HG03442 (cell line): ENCODE results near the gene LSR.
A peak's percentile ranks its signal among the peaks of the same experiment; 100 is the strongest.

ENCODE experiments used
- ATAC-seq: cut with Tn5 transposase; IDR thresholded peaks from one replicate; pipeline ENCODE4 v1.9.1; 2021; ENCODE audit warnings: mild to moderate bottlenecking, moderate library complexity; ENCODE audit not compliant: unreplicated experiment

Gene LSR, protein sequence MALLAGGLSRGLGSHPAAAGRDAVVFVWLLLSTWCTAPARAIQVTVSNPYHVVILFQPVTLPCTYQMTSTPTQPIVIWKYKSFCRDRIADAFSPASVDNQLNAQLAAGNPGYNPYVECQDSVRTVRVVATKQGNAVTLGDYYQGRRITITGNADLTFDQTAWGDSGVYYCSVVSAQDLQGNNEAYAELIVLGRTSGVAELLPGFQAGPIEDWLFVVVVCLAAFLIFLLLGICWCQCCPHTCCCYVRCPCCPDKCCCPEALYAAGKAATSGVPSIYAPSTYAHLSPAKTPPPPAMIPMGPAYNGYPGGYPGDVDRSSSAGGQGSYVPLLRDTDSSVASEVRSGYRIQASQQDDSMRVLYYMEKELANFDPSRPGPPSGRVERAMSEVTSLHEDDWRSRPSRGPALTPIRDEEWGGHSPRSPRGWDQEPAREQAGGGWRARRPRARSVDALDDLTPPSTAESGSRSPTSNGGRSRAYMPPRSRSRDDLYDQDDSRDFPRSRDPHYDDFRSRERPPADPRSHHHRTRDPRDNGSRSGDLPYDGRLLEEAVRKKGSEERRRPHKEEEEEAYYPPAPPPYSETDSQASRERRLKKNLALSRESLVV

GRCh38 chr19:35248310-35249145 is at the start of gene LSR:
Gene LSR (plus strand): TSS chr19:35249002. CDS start chr19:35249023, 21 bp downstream.
- peak; percentile 67 for ATAC-seq

DNA sequence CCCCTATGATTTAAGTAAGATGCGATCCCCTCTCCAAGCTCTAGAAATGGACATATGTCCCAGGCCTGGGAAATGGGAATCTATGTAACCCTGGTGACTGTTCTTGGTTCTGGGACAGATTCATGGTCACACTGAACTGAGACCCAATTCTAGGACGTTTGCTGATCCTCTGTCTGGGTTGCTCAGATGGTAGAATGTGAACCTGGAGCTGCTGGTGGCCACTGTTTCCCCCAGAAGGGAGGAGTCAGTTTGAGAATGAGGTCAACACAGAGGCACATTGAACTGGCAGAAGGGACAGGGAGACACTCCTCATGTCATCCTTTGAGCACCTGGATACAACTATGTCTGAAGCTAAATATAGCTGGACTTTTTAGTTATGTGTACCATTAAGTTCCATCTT is 49.3 kb upstream of the LSR start:
- ATAC-seq = no peak

DNA sequence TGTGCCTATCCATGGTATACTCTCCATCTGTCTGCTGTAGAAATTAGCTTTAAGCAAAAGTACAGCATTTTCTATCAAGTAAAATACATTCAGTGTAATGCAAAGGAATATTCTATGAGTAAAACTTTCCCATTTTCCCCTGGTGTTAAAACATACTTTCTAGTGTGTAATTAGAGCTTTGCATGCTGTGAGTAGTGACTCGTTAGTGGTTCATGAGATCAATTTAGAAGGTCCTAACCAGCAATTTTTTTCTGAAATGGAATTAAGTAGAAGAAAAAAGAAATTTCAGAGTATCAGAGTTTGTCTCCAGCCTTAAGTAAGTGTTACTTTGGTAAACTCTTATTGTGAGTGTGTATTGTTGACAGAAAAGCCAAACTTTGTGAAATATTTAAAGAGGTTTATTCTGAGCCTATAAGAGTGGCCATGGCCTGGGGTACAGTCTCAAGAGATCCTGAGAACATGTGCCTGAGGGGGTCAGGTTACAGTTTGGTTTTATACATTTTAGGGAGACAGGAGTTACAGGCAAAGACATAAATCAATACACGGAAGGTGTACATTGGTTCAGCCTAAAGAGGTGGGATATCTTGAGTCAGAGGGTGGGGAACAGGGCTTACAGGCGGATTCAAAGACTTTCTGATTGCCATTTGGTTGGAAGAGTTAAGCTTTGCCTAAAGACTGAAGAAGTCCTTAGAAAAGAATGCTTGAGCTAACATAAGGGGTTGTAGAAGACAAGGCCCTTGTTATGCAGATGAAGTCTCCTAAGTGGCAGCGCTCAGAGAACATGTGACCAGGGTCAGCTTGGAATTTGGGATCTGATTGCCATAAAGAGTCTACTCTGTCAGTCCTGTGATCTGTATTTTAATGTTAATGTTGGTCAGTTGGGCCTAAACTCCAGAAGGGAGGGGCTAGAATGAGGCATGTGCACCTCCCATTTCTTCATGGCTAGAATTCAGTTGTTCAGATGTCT is 45.8 kb upstream of the LSR start:
- no peak for ATAC-seq

DNA sequence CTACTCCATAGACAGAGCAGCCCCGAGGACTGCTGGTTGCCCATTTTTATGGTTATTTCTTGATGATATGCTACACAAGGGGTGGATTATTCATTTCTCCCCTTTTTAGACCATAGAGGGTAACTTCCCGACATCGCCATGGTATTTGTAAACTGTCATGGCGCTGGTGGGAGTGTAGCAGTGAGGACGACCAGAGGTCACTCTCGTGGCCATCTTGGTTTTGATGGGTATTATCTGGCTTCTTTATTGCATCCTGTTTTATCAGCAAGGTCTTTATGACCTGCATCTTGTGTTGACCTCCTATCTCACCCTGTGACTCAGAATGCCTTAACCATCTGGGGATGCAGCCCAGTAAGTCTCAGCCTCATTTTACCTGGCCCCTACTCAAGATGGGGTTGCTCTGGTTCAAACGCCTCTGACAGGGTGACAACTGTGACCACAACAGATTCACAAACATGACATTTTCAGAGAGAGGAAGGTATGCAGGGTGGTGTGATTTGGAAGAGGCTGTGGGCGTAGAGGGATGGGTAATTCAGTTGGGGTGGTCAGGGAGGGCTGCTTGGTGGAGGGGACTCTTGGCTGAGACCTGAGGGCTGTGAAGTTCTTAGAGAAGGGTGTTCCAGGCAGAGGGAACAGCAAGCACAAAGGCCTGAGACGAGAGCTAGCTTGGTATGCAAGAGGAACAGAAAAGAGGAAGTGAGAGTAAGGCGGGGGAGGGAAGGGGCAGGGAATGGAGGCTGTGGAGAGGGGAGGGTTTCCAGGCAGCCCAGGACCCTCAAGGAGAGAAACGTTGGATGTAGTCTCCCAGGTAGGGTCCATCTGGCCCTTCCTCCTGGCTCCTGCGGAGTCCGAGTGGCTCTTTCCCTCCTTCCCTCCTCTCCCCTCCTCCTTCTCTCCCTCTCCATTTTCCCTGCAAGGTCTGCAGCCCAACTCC is 43.7 kb upstream of the LSR start:
- ATAC-seq = peak; percentile 57

DNA sequence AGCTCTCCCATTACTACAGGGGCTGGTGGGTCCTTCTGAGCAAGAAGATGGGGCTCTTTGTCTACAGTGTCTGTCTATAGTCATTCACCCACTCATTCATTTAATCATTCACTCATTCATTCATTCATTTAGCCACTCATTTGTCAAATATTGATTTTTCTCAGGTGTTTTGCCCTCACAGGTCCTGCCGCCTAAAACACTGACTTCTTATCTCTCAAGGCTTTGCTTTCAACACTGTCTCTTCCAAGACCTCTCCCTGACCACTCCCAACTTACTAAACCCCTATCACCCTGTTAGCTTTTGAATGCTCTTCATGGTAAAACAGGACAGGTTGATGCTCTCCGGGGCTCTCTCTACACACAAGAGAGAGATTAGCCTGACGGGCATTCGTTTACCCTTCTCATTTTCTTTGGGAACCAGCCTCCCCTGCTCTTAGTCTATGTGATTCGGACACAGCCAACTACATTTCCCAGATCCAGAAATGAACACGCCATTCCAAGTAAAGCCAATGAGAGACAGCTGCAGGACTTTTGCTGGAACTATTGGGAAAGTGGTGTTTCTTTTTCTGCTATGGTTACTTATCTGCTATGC is 43.0 kb upstream of the LSR start:
- no peak for ATAC-seq

GRCh38 chr19:35206379-35206778 is 42.4 kb upstream of the LSR start:
- no peak for ATAC-seq

DNA sequence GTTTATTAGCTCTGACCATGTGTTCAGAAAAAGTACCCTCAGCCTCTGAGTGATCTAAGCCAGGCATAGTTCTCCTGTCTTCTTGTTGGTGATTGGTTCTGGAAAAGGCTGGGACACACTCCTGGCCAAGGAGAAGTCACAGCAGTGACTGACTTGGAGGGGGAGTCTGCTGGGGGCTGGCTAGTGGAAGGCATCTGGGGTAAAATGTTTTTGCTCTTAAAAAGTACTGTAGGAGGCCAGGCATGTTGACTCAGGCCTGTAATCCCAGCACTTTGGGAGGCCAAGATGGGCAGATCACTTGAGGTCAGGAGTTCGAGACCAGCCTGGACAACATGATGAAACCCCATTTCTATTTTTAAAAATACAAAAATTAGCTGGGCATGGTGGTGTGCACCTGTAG is 41.9 kb upstream of the LSR start:
- ATAC-seq = no peak

- no peak for ATAC-seq
Measured at GRCh38 chr19:35207391-35207871, 41.4 kb upstream of the LSR start.

DNA sequence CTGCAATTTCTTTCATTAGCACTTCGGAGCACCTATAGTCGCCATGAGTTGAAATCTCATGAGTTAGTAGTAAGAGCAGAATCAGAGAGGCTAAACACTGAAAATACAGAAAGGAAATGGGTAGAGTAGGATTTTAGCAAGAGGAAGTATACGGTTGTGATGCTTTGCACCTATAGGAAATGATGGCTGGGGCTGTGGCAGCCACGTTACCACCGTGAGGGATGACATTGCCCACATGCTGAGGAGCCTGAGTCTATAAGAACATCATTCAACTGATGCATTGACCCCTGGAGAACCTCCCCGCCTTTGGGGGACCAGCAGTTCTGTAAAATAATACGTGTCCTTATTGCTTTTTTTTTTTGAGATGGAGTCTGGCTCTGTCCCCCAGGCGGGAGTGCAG is 40.7 kb upstream of the LSR start:
- no peak for ATAC-seq

- ATAC-seq = no peak
Measured at GRCh38 chr19:35209646-35210045, 39.2 kb upstream of the LSR start.

DNA sequence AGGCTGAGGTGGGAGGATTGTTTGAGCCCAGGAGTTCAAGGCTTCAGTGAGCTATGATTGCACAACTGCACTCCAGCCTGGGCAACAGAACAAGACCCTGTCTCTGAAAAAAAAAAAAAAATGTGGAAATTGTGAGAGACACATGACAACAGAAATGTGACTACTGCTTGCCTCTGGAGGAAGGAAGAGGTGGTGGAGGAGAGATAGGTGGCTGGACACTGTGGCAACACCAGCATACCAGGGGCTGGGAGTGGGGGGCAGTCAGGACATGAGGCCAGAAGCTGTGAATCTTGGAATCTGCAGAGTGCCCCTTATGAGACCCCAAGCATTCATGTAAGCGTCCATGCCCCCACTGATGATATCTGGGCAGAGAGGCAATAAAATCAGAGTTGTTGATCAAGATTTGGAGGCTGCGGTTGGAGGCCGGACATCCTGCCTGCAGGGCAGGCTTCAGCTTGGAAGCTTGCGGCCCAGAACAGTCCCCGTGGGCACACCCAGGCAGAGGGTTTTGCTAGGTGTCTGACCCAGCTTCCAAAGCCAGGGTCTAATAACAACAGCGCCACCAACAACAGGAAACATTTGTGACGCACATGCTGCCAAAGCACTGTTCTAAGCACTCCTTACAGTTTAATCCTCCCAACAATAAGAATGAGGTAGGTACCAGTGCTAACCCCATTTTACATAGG is 37.1 kb upstream of the LSR start:
- no peak for ATAC-seq

- ATAC-seq = no peak
Measured at GRCh38 chr19:35212241-35212640, 36.6 kb upstream of the LSR start.

GRCh38 chr19:35213663-35214632 is 34.9 kb upstream of the LSR start:
- peak; percentile 60 for ATAC-seq

DNA sequence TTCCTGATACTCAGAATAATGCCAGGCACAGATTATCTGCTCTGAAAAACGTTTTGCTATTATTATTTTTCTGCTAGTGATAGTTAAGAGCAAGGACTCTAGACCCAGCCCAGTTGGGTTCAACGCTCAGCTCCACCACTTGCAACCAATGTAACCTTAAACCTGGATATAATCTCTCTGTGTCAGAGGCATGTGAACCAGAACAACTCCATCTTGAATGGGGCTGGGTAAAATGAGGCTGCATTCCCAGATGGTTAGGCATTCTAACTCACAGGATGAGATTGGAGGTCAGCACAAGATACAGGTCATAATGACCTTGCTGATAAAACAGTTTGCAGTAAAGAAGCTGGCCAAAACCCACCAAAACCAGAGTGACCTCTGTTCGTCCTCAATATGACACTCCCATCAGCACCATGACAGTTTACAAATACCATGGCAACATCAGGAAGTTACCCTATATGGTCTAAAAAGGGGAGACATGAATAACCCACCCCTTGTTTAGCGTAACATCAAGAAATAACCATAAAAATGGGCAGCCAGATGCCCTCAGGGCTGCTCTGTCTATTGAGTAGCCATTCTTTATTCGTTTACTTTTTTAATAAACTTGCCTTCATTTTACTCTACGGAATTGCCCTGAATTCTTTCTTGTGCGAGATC is 33.9 kb upstream of the LSR start:
- no peak for ATAC-seq

DNA sequence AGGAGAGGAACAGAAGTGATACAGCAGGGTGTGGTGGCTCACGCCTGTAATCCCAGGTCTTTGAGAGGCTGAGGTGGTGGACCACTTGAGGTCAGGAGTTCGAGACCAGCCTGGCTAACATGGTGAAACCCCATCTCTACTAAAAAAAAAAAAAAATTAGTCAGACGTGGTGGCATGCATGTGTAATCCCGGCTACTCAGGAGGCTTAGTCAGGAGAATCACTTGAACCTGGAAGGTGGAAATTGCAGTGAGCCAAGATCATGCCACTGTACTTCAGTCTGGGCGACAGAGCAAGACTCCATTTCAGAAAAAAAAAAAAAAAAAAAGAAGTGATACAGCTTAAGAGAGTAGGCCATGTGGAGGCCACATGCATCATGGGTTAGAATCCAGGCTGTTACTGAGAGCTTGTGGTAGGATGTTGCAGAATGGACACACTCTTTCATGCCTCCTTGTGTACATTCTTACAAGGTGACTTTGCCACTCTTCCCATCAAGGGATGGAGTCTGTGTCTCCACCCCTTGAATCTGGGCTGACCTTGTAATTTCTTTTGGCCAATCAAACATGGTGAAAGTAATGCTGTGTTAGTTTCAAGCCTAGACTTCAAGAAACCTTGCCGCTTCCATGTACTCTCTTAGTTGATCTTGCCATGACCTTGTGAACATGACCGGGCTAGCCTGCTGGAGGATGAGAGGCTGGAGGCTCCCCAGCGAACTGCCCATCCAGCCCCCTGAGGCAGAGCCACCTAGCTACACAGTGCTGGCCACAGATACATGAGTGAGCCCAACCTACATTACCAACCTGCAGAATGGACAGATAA is 32.6 kb upstream of the LSR start:
- ATAC-seq = no peak
